H1 (cell line): ENCODE measurements around the gene GPR39. TPM values are rescaled to one million over a fixed set of nuclear protein-coding genes. Genes with fewer than 3 reads are reported as not detected.
"Not testable (repeated sequence)": the region's sequence is repeated elsewhere in the genome, so short reads cannot be mapped to it uniquely, and the experiment has no call there.

Experiments
- CTCF ChIA-PET: fragments of 300-600 bp; sonication (Branson Sonifier 250); formaldehyde crosslinking; loops from one replicate; lab custom pipeline; 2021; ENCODE audit not compliant: partially characterized antibody; lab: Charles Lee
- POLR2A ChIA-PET: fragments of 300-600 bp; sonication (Branson Sonifier 250); formaldehyde crosslinking; loops from one replicate; lab custom pipeline; 2021; ENCODE audit warnings: inconsistent platforms; ENCODE audit not compliant: partially characterized antibody; lab: Charles Lee
- DNase-seq, 2 experiments: peaks; one replicate each; pipeline versions ENCODE4 v3.0.0 to v3.0.0-alpha.2; 2010 to 2022; ENCODE audit warnings: low spot score in 2 of 2, low read depth in 1 of 2, mixed read lengths in 1 of 2
- FAIRE-seq: peaks from 2 replicates; lab custom pipeline; 2011; peaks lifted over from hg19 to GRCh38; lab: Jason Lieb, UNC
- H2AFZ ChIP-seq: 2 replicates; pipeline ENCODE4 v1.8.1; 2012; ENCODE audit warnings: low read length, inconsistent platforms
- H2AK5ac ChIP-seq: 2 replicates; pipeline ENCODE4 v1.6.1; 2013; ENCODE audit warnings: low read depth, low read length
- H2BK120ac ChIP-seq: replicated peaks from 2 replicates; pipeline ENCODE3; 2013; ENCODE audit warnings: low read depth, low read length, inconsistent platforms
- H2BK12ac ChIP-seq: 2 replicates; pipeline ENCODE4 v1.6.1; 2013; ENCODE audit warnings: low read depth, low read length
- H2BK15ac ChIP-seq: 2 replicates; pipeline ENCODE4 v1.6.1; 2013; ENCODE audit warnings: low read length
- H2BK20ac ChIP-seq: 2 replicates; pipeline ENCODE4 v1.6.1; 2013; ENCODE audit warnings: low read length
- H2BK5ac ChIP-seq: 2 replicates; pipeline ENCODE4 v1.6.1; 2013; ENCODE audit warnings: low read depth, low read length
- H3K14ac ChIP-seq: 2 replicates; pipeline ENCODE4 v1.6.1; 2013; ENCODE audit warnings: inconsistent platforms; ENCODE audit not compliant: insufficient read length
- H3K18ac ChIP-seq: 2 replicates; pipeline ENCODE4 v1.6.1; 2013; ENCODE audit warnings: low read length; ENCODE audit errors: extremely low read depth
- H3K23ac ChIP-seq: 2 replicates; pipeline ENCODE4 v1.6.1; 2013; ENCODE audit warnings: inconsistent platforms; ENCODE audit not compliant: insufficient read length
- H3K23me2 ChIP-seq: 2 replicates; pipeline ENCODE4 v1.6.1; 2013; ENCODE audit warnings: low read depth, low read length
- H3K27ac ChIP-seq: 2 replicates; pipeline ENCODE4 v1.6.1; 2011; ENCODE audit warnings: low read depth, low read length, inconsistent platforms
- H3K27me3 ChIP-seq, 4 experiments: replicated peaks in 1 of 4; 1 replicate in 1 of 4; 2 replicates in 3 of 4; pipeline versions ENCODE4 v1.6.1 to v1.8.1; 2011 to 2013; ENCODE audit warnings: low read length in 3 of 4, mild to moderate bottlenecking in 3 of 4, inconsistent platforms in 2 of 4, mixed read lengths in 2 of 4, moderate library complexity in 1 of 4; ENCODE audit not compliant: control insufficient read depth in 3 of 4, insufficient read depth in 3 of 4; ENCODE audit errors: extremely low read depth in 1 of 4
- H3K36me3 ChIP-seq, 4 experiments: 2 replicates each; pipeline versions ENCODE4 v1.6.1 to v1.8.1; 2011 to 2013; ENCODE audit warnings: mild to moderate bottlenecking in 4 of 4, low read length in 3 of 4, moderate library complexity in 2 of 4, control low read depth in 1 of 4, inconsistent platforms in 1 of 4; ENCODE audit not compliant: insufficient read depth in 4 of 4, control insufficient read depth in 2 of 4
- H3K4ac ChIP-seq: replicated peaks from 2 replicates; pipeline ENCODE3; 2013; ENCODE audit warnings: low read length, low read depth, mixed read lengths, inconsistent platforms; ENCODE audit not compliant: insufficient read length
- H3K4me1 ChIP-seq, 4 experiments: replicated peaks in 1 of 4; 1 replicate in 1 of 4; 2 replicates in 3 of 4; pipeline versions ENCODE4 v1.6.1 to v1.8.1; 2011 to 2013; ENCODE audit warnings: low read length in 3 of 4, inconsistent platforms in 2 of 4, mixed read lengths in 1 of 4; ENCODE audit not compliant: insufficient read depth in 4 of 4, control insufficient read depth in 3 of 4
- H3K4me2 ChIP-seq, 2 experiments: 2 replicates each; pipeline versions ENCODE4 v1.6.1 to v1.8.1; 2011 to 2013; ENCODE audit warnings: low read depth in 2 of 2, low read length in 2 of 2, control low read depth in 1 of 2, inconsistent platforms in 1 of 2, mild to moderate bottlenecking in 1 of 2; ENCODE audit not compliant: insufficient read depth in 1 of 2
- H3K4me3 ChIP-seq, 4 experiments: fragments of 200-600, 300-600 bp in 1 of 4; sonication (generic), shearing (Covaris generic), sonication (Bioruptor Twin) in 1 of 4; 2 replicates each; pipeline versions ENCODE4 v1.5.1 to v1.8.1; 2011 to 2016; ENCODE audit warnings: low read length in 4 of 4, low read depth in 3 of 4, control low read depth in 2 of 4, inconsistent platforms in 2 of 4, mild to moderate bottlenecking in 2 of 4, mixed read lengths in 1 of 4, moderate library complexity in 1 of 4; ENCODE audit not compliant: insufficient read depth in 2 of 4; ENCODE audit errors: extremely low read depth in 1 of 4
- H3K56ac ChIP-seq: replicated peaks from 2 replicates; pipeline ENCODE3; 2013; ENCODE audit warnings: low read depth, mild to moderate bottlenecking, mixed read lengths, low read length, inconsistent platforms; ENCODE audit not compliant: insufficient read length
- H3K79me1 ChIP-seq: 2 replicates; pipeline ENCODE4 v1.6.1; 2013; ENCODE audit warnings: low read depth, low read length, control low read depth
- H3K79me2 ChIP-seq, 2 experiments: 2 replicates each; pipeline versions ENCODE4 v1.6.1 to v1.8.1; 2012 to 2013; ENCODE audit warnings: low read length in 2 of 2, mild to moderate bottlenecking in 2 of 2, inconsistent platforms in 1 of 2; ENCODE audit not compliant: insufficient read depth in 2 of 2, control insufficient read depth in 1 of 2
- H3K9ac ChIP-seq, 4 experiments: replicated peaks in 1 of 4; 1 replicate in 1 of 4; 2 replicates in 3 of 4; pipeline versions ENCODE4 v1.6.1 to v1.8.1; 2011 to 2013; ENCODE audit warnings: low read depth in 3 of 4, low read length in 3 of 4, control low read depth in 2 of 4, mild to moderate bottlenecking in 2 of 4, moderate library complexity in 2 of 4, inconsistent platforms in 1 of 4; ENCODE audit errors: extremely low read depth in 1 of 4
- H3K9me3 ChIP-seq, 2 experiments: 2 replicates each; pipeline versions ENCODE4 v1.6.1 to v1.8.1; 2012 to 2013; ENCODE audit warnings: mild to moderate bottlenecking in 2 of 2, moderate library complexity in 2 of 2, control low read depth in 1 of 2, inconsistent platforms in 1 of 2, low read depth in 1 of 2, low read length in 1 of 2, mixed read lengths in 1 of 2; ENCODE audit not compliant: insufficient read depth in 2 of 2
- H4K20me1 ChIP-seq, 2 experiments: replicated peaks in 1 of 2; 2 replicates each; pipeline versions ENCODE3 to v1.8.1; 2011 to 2013; ENCODE audit warnings: inconsistent platforms in 2 of 2, low read length in 2 of 2, mild to moderate bottlenecking in 1 of 2; ENCODE audit not compliant: insufficient read depth in 2 of 2, control insufficient read depth in 1 of 2
- H4K5ac ChIP-seq: 2 replicates; pipeline ENCODE4 v1.6.1; 2013; ENCODE audit warnings: low read length, low read depth, mixed read lengths, inconsistent platforms; ENCODE audit not compliant: insufficient read length
- H4K8ac ChIP-seq: 2 replicates; pipeline ENCODE4 v1.8.0; 2013; ENCODE audit warnings: mild to moderate bottlenecking, moderate library complexity, low read length, inconsistent platforms; ENCODE audit not compliant: insufficient read depth; ENCODE audit errors: extremely low read depth
- H4K91ac ChIP-seq: replicated peaks from 2 replicates; pipeline ENCODE3; 2013; ENCODE audit warnings: low read length, mixed read lengths, inconsistent platforms; ENCODE audit not compliant: insufficient read length
- WGBS, 2 experiments: shearing (Covaris generic) in 1 of 2; methylation state at CpG; one replicate each; pipeline versions ENCODE4 v1.1.6 to v1.1.7; 2013 to 2015; ENCODE audit warnings: low lambda C conversion rate in 2 of 2, mixed read lengths in 2 of 2, inconsistent platforms in 1 of 2, low coverage in 1 of 2, missing lambda C conversion rate in 1 of 2; ENCODE audit not compliant: insufficient replicate concordance in 2 of 2, insufficient coverage in 1 of 2, insufficient read length in 1 of 2; ENCODE audit errors: extremely low coverage in 1 of 2, missing lambda C conversion rate in 1 of 2; 5-methylcytosine and 5-hydroxymethylcytosine counted together
- polyA plus RNA-seq, 7 experiments: library from polyadenylated mRNA; depleted of rRNA in 3 of 7; stranded (reverse) in 5 of 7; unstranded in 2 of 7; fragments of >200 nt in 5 of 7; fragments of 200-250 nt in 2 of 7; gene quantifications; 1 replicate in 5 of 7; 2 replicates in 1 of 7; 4 replicates in 1 of 7; pipeline versions ENCODE4 v1.2.1 to v1.2.3, GENCODE V29; 2011 to 2013; ENCODE audit warnings: missing spikeins in 2 of 7, mixed read lengths in 2 of 7
- total RNA-seq: library from RNA; stranded (reverse); fragmentation: NEBNext Ultra II Directional; extraction: Animal tissue kit (Norgen Biotek cat#: 25700); gene quantifications from 2 replicates; pipeline ENCODE4 v1.2.1, GENCODE V29; 2021

The GPR39 gene
- total and polyA plus RNA-seq, 2 of the 8 experiments (the other 6 are each of a cell fraction or from before 2014, with no cell fraction given) = 0.63 to 2.7 TPM

- not testable (repeated sequence) for FAIRE-seq, H3K18ac ChIP-seq
Measured at GRCh38 chr2:132397042-132397441, 19.6 kb upstream of the GPR39 start.

More at GRCh38 chr2:132397042-132397441, 19.6 kb upstream of the GPR39 start:
- H2AFZ ChIP-seq, H2BK120ac ChIP-seq, H3K4me3 ChIP-seq, H3K79me2 ChIP-seq, H4K91ac ChIP-seq, H3K9me3 ChIP-seq, DNase-seq, H3K27ac ChIP-seq, H3K56ac ChIP-seq, H2BK5ac ChIP-seq, H2BK15ac ChIP-seq, POLR2A ChIA-PET, H3K14ac ChIP-seq, H4K20me1 ChIP-seq, H3K36me3 ChIP-seq, H3K4me2 ChIP-seq, H3K4ac ChIP-seq, H2BK12ac ChIP-seq, H3K23ac ChIP-seq, H3K9ac ChIP-seq, H2BK20ac ChIP-seq, H2AK5ac ChIP-seq, H3K79me1 ChIP-seq, H3K27me3 ChIP-seq, H3K4me1 ChIP-seq, H4K5ac ChIP-seq, H4K8ac ChIP-seq, H3K23me2 ChIP-seq: not testable (repeated sequence)
- CTCF ChIA-PET = interaction anchor here (0.6 to 0.8 kb wide), 3 partner anchors 10 to 1489 kb away, joined by 3 read pairs; no protein-coding TSS in a partner anchor
- WGBS, 2 experiments = 77% methylated on average over 3 of the region's 3 CpGs; no CpG with 5 or more reads in 1 of the 2 experiments
